Esophagus squamous epithelium (tissue), 4 donors: ENCODE measurements around the gene THUMPD2.

Source experiments
- CTCF ChIP-seq, 6 experiments: fragments of 450-650 bp in 4 of 6; fragments of 200-600 bp in 2 of 6; sonication (generic) in 2 of 6; IDR thresholded peaks; one replicate each; pipeline ENCODE4 v1.5.1; 2016 to 2019; ENCODE audit warnings: antibody characterized with exemption in 6 of 6, mild to moderate bottlenecking in 4 of 6, moderate library complexity in 4 of 6
- POLR2A ChIP-seq, 4 donors: fragments of 450-650 bp; IDR thresholded peaks; one replicate each; pipeline ENCODE4 v1.6.1; 2017; ENCODE audit warnings: antibody characterized with exemption in 4 of 4, mild to moderate bottlenecking in 4 of 4, moderate library complexity in 3 of 4

- no peak for TF ChIP-seq CTCF (IDR thresholded peaks at IDR 0.05)
- no peak for TF ChIP-seq POLR2A (IDR thresholded peaks at IDR 0.05)
Observed at GRCh38 chr2:39723497-39723896, 55.6 kb downstream of the THUMPD2 start.
